HG02938 (cell line): ENCODE measurements around the gene NFE2.
A peak's percentile ranks its signal among the peaks of the same experiment; 100 is the strongest.
"Not testable (repeated sequence)": the region's sequence is repeated elsewhere in the genome, so short reads cannot be mapped to it uniquely, and the experiment has no call there.

Experiments
- ATAC-seq: cut with Tn5 transposase; IDR thresholded peaks from one replicate; pipeline ENCODE4 v1.9.1; 2021; ENCODE audit warnings: mild to moderate bottlenecking, moderate library complexity; ENCODE audit not compliant: unreplicated experiment

The NFE2 gene

DNA sequence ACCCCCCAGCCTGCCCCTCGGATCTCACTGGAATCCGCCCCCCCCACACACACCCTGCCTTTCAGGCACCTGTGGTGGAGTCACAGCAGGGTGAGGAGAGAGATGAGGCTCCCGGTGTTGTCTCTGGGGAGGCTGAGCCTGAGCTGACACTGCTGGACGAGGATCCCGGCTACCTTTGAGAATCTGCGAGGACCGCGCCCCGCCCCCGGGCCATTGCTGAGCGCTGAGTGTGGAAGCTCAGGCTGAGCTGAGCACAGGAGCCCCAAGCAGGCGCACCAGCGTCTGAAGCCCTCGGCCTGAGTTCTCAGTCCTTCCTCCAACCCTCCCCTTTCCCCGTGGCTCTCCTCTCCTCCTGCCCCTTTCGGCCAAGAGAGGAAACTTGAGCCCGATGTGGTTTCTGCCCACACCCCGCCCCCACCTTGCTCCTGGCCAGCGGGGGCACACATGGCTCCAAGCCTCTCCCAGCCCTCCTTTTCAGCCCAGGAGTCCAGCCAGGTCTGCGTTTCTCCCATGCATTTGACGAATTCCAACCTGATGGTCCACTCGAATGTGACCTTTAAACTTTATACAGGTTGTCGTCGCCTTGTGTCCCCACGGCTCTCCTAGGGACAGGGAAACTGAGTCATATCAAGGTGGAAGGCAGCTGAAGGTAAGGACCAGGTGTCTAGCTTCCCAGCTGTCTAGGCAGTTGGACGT, at the start of gene NFE2:
TSS of gene NFE2 (minus strand) at position 284 of the 696 bp plus-strand sequence. CDS start 5,767 bp downstream, outside the sequence.
- no peak for ATAC-seq

DNA sequence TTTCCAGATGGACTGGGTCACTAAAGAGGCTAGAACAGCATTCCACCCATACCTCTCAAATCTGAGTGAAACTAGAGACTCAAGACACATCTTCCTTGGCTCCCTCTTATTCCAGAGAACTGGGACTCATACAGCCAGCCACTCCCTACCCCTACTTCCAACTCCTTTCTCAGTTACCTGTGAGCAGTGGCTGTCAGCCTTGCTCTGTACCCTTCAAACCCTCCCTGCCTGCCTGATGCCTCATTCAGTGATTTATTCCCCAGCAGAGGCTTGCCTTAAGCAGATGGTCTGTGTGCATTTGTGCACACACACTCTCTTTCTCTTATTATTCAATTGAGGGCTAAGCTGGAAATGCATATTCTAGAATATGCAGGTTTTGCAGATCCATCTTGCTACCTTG, 48.9 kb upstream of the NFE2 start:
- no peak for ATAC-seq

DNA sequence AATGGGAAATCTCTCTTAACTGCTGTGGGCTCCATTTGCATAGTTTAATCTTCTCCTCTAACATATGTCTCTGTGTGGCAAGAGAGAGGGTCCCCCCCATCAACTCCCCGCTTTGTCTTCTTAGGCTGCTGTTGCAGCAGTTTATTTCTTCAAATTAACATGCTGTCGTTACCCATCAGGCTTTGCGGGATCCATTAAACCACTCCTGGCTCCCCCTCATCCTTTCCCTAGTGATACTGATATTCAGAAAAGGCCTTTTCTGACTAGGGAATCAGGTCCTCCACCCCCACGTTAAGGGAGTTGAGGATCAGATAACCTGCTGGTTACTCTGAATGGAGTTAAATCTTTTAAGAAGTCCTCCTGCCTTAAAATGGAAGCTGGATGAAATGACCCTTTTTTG, 48.2 kb upstream of the NFE2 start:
- no peak for ATAC-seq

DNA sequence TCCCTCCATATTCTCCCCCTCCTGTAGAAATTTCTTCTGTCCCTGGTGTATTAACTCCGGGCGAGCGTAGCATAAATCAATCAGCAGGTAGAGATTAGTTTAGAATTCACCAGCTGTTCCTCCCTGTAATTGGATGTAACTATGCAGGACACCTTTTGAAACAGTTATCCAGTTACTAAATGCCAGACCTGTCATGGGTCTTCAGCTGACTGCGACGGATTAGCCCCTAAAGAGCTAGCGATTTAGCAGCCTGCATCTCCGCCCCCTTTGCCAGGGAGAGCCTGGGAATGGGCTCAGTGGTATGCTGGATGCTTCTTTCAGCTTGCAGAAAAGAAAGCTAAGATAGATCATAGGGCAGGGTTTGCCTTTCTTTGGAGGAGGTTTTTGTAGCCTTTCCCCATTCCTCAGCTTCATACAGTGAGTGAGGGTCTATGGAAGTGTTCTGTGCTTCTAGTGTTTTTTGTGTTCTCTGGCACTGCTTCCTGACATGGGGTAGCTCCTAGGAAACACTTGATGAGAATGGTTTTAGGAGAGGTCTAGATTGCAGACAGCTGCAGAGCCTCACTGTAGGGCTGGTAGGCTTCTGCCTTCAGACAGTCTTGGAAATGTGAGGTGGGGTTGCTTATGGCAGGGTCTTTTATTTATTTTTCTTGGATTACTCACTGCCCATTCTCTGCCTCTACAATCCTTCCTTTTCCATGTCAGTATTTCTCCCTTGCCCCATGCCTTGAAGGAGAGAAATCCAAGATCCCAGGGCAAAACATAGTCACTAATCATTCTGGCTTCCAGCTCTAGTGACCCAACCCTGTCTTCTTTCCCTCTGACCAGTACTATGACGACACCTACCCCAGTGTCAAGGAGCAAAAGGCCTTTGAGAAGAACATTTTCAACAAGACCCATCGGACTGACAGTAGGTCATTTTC, 40.8 kb upstream of the NFE2 start:
- ATAC-seq = no peak

DNA sequence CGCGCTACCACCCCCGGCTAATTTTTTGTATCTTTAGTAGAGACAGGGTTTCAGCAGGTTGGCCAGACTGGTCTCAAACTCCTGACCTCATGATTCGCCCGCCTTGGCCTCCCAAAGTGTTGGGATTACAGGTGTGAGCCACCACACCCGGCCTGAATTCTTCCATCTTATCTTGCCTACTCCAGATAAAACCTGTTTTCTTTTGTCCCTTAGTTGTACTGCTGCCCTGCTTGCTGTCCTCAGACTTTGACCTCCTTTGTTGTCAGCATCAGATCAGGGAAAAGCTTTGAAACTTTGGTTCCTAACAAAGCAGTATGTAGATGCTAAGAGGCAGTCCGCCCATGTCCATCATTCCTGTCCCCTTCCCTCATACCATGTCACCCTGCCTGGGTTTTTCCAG, 40.0 kb upstream of the NFE2 start:
- ATAC-seq = no peak

DNA sequence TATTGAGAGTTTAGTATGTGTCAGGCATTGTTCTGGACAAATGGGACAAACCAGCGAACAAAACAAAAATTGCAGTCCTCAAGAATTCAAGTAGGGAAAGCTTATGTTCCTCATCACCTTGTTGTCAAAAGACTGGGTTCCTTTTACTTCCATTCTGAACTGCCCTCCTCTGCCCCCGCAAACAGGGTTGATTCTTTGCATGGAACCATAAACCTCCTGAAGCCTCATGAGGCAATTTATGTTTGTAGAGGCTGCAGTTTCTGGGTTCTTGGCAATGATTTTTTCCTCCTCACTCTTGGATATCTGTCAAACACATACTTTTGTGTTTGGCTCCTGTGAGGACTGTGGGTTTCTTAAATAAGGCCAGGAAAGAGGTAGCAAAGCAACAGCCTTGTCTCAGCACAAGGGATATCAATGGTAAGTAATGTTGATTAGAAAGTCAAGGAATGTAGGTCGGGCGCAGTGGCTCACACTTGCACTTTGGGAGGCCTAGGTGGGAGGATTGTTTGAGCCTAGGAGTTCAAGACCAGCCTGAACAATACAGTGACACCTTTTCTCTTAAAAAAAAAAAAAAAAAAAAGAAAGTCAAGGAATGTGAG, 38.0 kb upstream of the NFE2 start:
- ATAC-seq = no peak

DNA sequence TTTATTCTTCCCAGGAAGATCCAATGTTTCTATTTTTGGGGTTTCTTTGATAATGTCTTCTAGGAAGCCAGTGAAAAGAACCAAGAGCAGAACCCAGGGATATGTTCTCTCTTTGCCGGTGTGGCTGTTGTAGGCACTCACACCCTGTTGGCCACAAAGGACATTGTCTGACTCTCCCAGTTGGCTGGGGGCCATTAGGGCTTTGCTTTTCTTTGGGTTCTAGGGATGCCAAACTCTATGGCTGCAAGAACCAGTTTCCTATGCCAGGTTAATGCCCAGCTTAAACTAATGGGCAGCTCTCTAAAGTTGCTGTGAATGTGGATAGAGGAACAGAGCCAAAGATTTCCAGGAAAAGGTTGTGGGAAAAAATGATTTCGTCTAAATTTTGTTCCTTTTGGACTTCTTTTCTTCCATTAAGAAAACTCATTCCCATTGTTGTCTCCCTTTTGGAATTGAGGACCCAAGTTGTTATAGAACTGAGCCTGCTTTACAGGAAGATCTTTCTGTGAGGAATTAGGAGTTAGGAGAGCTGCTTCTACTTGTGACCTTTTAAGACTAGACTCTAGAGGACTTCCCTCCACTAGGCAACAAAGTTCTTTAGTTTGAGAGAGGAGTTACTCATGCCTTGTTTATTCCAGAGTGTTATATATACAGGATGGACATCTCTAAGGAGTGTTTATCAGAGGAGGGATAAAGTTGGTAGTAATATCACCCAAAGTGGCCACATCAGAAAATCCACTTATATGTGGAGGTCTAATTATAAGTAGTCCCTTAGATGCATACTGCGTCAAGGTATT, 37.2 kb upstream of the NFE2 start:
- ATAC-seq = no peak

DNA sequence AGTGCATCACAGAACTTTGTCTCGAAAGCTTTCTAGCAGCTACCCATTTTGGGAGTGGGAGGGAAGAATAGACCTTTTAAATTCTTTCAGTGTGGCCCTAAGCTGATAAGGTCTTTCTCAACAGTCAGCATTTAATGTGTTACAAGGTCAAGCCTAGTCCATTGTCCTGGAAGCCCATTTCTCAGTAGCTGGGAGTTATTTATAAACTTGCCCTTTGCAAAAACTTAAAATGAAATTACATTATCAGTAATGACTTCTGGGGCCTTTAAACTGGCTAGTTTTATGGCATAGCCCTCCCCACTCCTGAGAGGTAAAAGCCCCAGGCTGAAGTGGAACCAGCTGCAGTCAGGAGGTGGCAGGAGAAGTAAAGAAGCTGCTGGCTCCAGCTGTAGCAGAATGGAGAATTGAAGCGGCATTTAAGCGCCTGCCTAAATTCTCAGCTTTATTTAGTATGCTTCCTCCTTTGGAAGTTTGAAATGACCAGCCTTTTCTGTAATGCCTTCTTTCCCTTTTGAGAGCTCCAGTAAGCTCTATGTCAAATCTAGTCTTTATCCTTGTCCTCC, 36.5 kb upstream of the NFE2 start:
- ATAC-seq = no peak

DNA sequence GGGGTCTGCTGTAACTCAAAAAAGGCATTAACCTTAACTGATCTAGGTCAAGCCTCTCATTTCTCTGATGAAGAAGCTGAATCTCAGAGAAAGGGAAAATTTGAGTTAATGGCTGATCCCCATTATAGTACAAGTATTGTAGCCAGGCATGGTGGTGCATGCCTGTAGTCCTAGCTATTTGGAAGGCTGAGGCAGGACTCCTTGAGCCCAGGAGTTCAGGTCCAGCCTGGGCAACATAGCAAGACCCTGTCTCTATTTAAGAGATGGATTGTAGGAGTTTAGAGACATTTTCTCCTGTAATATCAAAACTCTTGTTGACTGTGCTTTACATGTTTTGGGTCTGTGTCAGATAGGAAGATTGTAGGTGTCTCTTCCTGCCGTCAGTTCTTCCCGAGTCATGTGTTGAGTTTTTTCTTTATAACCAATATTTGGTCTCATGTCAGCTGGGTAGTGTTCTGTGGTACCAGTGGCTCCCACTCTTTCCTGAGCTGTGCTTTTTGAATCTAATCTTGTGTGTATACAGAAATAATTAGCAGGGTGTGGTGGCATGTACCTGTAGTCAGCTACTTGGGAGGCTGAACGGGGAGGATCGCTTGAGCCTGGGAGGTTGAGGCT, 32.7 kb upstream of the NFE2 start:
- ATAC-seq = no peak

DNA sequence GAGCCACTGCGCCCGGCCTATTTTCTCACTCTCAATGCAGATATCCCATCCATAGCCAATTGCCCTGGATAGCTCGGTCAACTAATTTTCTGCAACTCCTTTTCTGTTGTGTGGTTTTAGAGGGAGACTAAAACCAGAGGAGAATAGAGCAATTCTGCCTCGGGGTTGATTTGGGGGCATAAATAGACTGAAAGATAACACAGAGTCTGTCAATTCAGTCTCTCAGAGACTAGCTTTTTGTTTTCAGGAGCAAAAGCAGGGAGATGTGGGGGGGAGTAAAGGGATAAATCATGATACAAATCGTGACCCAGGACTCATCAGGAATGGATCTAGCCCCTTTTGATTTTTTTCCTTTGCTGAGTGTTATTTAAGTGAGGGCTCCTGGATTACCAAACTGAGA, 30.6 kb upstream of the NFE2 start:
- ATAC-seq = no peak

DNA sequence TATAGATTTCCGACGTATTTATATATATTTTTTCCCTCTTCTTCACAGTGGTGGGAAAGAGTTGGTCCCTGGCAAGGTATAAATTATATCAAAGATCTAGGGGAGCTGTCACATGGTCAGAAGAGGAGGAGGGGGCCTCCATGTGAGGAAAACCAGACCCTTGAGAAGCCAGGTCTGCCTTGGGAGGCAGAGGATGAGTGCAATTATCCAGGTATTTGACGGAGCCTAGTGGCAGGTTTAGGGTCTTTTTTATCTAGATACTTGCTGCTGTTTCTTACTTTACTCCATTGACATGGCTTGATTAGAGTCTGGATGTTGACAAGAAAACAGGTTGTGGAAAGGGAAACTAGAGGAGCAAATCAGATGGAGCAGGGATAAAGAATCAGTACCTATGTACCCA, 29.6 kb upstream of the NFE2 start:
- ATAC-seq = no peak

DNA sequence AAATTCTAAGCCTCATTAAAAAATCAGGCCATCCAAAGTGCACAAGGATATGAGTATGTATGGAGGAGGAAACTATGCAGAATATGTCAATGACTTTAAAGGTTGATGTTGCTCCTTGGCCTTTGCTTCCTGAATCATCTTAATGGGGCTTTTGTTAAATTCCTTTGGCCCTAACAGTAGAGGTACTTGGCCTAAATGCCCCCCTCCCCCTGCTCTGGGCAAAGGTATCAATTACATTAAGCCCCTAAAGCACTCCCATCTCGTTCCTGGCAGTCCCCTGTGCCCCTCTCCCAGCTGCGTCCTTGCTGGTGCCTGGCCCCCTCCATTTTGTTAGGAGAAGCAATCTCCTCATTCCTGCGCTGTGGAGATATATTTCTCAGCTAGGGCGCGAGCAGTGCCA, 28.9 kb upstream of the NFE2 start:
- ATAC-seq = no peak

DNA sequence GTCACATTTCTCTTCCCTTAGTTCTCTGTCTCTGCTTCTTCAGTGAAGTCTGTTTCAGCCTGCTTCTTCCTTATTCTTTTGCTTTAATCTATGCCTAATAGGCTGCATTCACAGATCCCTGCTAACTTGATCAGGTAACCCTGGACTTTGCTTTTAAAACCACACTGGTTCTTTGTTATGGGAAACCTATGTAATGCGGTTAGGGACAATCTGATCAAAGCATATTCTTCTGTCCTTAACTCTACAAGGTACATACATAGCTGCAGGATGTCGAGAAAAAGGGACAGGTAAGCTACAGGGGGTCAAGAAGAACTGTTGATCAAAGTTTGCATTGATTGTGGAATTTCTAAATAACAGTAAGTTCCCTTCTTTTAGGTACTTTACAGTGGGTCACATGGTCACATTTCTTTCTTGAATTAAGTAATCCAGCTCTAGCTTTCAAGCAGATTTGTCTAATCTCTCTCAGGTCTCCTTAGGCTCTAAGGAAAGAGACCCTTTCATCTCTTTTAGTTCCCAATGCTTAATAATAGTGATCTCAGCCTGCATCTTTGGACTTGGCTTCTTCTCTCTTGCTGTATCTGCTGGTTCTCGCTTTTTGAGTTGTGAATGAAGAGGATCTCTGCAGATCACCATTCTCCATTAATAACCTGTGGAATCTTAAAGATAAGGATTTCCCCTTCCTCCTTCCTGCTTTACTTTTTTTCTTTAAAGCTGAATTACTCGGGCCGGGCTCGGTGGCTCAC, 28.0 kb upstream of the NFE2 start:
- ATAC-seq = no peak

DNA sequence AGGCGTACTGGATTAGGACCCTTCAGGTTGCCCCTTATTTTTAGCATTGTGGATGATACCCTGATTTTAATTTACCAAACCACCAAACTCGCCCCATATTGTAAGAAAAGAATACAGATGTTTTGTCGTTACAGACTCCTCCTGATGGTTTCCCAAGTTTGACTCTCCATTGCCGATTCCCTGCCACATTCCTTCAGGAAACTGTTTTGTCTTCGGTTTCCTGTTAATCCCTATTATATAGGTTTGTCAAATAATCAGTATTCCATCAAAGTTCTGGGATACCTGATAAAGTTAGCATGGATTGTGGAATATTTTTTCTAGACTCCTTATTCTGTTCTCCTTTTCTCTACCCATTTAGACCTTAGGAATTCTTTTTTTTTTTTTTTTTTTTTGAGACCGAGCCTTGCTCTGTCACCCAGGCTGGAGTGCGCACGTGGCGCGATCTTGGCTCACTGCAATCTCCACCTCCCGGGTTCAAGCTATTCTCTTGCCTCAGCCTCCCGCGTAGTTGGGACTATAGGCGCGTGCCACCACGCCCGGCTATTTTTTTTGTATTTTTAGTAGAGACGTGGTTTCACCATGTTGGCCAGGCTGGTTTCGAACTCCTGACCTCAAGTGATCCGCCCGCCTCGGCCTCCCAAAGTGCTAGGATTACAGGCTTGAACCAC, 24.8 kb upstream of the NFE2 start:
- not testable (repeated sequence) for ATAC-seq

DNA sequence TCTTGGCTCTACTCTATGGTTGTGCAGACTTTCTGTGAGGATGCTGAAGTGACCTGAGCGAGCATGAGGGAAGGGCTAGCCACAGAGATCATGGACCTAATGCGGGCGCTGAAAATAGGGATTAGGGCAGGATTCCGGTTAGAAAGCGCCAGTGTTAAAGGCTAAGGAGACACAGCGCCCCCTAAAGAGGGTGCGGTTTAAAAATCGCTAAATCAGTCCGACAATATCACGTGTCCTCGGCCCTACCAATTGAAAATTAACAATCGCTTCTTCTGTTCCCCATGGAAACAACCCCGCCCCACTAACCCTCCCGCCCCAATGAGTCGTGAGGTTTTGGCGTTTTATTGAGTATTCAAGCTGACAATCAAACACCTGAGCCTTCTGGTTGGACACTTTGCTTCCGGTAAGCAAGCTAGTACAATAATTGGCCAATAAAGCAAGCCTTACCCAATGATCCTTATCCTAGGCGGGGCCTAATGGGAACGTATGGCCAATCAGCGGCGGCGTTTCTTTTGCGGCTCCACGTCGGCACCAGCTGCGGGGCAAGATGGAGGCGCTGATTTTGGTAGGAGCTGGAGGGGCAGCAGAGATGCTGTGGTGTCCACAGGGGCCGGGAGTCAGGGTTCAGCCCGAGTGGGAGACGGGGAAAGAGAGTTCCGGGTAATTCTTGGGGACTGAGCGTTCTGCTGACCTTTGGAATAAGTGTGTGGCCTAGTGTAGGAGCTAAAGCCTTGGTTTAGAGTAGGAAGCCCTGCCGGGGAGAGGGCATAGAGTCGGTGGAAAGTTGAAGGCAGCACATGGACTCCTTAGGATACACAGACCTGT, 24.0 kb upstream of the NFE2 start, which contains the start of gene COPZ1:
TSS of gene COPZ1 (plus strand) at position 515 of the 825 bp plus-strand sequence. CDS start at position 548, 33 bp downstream.
- peak; percentile 99 for ATAC-seq

DNA sequence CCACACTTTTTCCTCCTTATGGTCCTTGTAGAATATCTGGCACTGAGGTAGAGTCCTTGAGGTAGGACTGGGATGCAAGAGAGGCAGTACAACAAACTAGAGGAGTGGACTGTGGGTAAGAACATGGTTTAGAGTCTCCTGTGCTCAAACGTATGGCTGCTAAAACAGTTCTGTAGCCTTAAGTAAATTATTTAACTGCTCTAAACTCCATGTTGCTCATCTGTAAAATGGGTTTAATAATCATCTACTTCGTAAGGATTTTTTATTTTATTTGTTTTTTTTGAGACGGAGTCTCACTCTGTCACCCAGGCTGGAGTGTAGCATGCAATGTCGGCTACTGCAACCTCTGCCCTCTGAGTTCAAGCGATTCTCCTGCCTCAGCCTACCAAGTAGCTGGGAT, 20.5 kb upstream of the NFE2 start:
- no peak for ATAC-seq

DNA sequence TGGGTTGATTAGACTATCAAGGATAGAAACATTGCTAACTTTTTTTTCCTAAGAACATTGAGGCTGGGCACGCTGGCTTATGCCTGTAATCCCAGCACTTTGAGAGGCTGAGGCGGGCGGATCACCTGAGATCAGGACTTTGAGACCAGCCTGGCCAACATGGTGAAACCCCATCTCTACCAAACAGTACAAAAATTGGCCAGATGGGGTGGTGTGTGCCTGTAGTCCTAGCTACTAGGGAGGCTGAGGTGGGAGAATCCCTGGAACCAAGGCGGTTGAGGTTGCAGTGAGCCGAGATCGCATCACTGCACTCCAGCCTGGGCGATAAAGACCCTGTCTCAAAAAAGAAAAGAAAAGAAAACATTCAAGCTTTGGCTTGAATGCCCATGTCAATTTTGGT, 11.5 kb upstream of the NFE2 start:
- ATAC-seq = not testable (repeated sequence)

DNA sequence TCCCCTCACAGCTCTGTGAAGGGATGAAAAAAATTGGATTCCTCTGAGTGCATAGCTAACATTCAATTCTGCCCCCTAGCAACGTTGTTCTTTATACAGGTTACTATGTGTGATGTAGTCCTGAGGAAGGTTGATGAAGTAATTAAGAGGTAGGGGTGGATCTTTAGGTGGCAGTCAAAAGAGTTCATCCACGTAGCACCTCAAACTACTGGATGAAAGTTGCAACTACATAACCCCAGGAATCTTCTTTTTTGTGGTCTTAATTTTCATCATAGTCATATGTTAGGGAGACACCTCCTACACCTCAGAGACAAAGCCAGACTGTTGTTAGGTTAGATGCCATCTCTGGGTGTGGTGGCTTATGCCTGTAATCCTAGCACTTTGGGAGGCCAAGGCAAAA, 10.2 kb upstream of the NFE2 start:
- ATAC-seq = no peak
